Adrenal gland (tissue), 12 donors: Measurements from ENCODE around the gene KDM4D. TPM values are rescaled to one million over a fixed set of nuclear protein-coding genes. Genes with fewer than 3 reads are reported as not detected.

ENCODE experiments used
- DNase-seq, 7 donors: peaks; one replicate each; pipeline ENCODE4 v3.0.0-alpha.2; 2019 to 2020
- H3K27ac ChIP-seq, 5 donors: fragments of 200-600 bp; sonication (generic) in 4 of 5; 1 replicate in 3 of 5; 2 replicates in 2 of 5; pipeline versions ENCODE4 v1.5.1 to v1.8.0; 2016 to 2020; ENCODE audit warnings: mild to moderate bottlenecking in 1 of 5
- H3K27me3 ChIP-seq: fragments of 200-600 bp; 2 replicates; pipeline ENCODE4 v1.8.0; 2021
- H3K36me3 ChIP-seq, 2 donors: fragments of 200-600 bp; replicated peaks in 1 of 2; 1 replicate in 1 of 2; 2 replicates in 1 of 2; pipeline versions ENCODE4 v1.5.1 to v1.8.0; 2018 to 2022
- H3K4me1 ChIP-seq, 2 donors: fragments of 200-600 bp; replicated peaks in 1 of 2; 1 replicate in 1 of 2; 2 replicates in 1 of 2; pipeline versions ENCODE4 v1.5.1 to v1.8.0; 2018 to 2021
- H3K4me3 ChIP-seq, 4 donors: fragments of 200-600 bp; sonication (generic) in 3 of 4; one replicate each; pipeline ENCODE4 v1.5.1; 2016 to 2018
- H3K9me3 ChIP-seq, 3 donors: fragments of 200-600 bp; sonication (generic) in 1 of 3; replicated peaks in 1 of 3; 1 replicate in 2 of 3; 2 replicates in 1 of 3; pipeline versions ENCODE4 v1.5.1 to v1.8.0; 2016 to 2021
- POLR2A ChIP-seq, 2 donors: fragments of 450-650 bp; IDR thresholded peaks; one replicate each; pipeline ENCODE4 v1.6.1; 2017; ENCODE audit warnings: antibody characterized with exemption in 2 of 2, mild to moderate bottlenecking in 2 of 2, moderate library complexity in 1 of 2
- WGBS, 4 donors: extraction: QIAGEN DNeasy Blood & Tissue Kit in 2 of 4; methylation state at CpG; one replicate each; pipeline versions ENCODE4 v1.1.5 to v1.1.7; 2013 to 2017; 5-methylcytosine and 5-hydroxymethylcytosine counted together
- intact Hi-C, 2 donors: fragments of 100-400 bp; cut with DNase I; formaldehyde crosslinking; loops; one replicate each; pipeline versions ENCODE4 v1.14.1 to v1.15.0; 2022 to 2023
- polyA plus RNA-seq, 3 donors: library from polyadenylated mRNA; stranded (reverse); fragments of 200-250 nt in 2 of 3; fragments of 350-450 nt in 1 of 3; fragmentation: Illumina TruSeq in 1 of 3; extraction: RNeasy Lipid Tissue Mini Kit (QIAGEN cat#74804) in 1 of 3; gene quantifications; one replicate each; pipeline ENCODE4 v1.2.3, GENCODE V29; 2013 to 2014
- total RNA-seq, 9 donors: library from RNA; depleted of rRNA in 4 of 9; stranded (reverse); fragments of >200 nt in 4 of 9; fragments of 120-200 nt in 1 of 9; fragmentation: NEBNext Ultra II Directional in 1 of 9; extraction: Animal tissue kit (Norgen Biotek cat#: 25700) in 1 of 9; gene quantifications; one replicate each; pipeline versions ENCODE4 v1.1.0 to v1.2.4, GENCODE V29; 2013 to 2023
- TF ChIP-seq, protein P1 (sequence below), 6 experiments: fragments of 450-650 bp in 4 of 6; fragments of 200-600 bp in 2 of 6; sonication (generic) in 1 of 6; IDR thresholded peaks; 1 replicate in 5 of 6; 2 replicates in 1 of 6; pipeline versions ENCODE4 v1.5.1 to v1.8.0; 2016 to 2021; ENCODE audit warnings: antibody characterized with exemption in 6 of 6, mild to moderate bottlenecking in 2 of 6, moderate library complexity in 1 of 6
- donor health status: healthy with polysubstance abuse.
- donor health status: Bipolar disorder and iron deficiency.
- donor health status: DM: yes; HTN: yes; CAD: no.
- donor health status: DM: no; HTN: no; CAD: no.
- donor health status: DM: no; HTN: no; CAD: no.
- donor health status: DM: yes; HTN: yes; CAD: no.

KDM4D gene
- total and polyA plus RNA-seq, 12 donors = 0.40 to 2.4 (median 1.2) TPM

DNA sequence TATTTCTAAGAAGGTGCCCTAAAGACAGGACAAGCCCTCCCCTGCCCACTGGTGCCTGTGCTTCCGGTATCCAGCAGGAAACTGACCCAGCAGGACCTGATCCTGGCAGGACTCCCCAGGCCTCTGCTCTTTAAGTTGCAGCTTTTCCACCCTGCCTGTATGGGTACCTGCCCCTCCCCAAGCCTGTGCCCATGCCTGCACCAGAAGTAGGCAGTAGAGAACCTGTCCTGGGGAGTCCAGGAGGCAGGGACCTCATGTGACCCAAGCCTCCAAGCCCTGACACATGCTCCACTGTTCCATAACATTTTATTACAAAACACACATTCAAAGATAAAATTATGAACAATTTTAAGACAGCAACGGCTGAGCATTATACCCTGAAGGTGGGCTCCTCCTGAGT, 14.3 kb upstream of the KDM4D start:
- intact Hi-C loops = no loop called here
- Histone ChIP-seq H3K27ac (no peak overlapping the region), H3K9me3 (no peaks in the 10 kb centered on the region), H3K4me3 (no peak overlapping the region), H3K27me3 (no peaks in the 10 kb centered on the region), H3K36me3 (peaks cover 0 to 39% of the 10 kb centered on the region in 2 donors), H3K4me1 (no peaks in the 10 kb centered on the region)
- 74 to 100% (median 86%) methylated on average over 1 to 2 of the region's 2 CpGs for WGBS, 4 donors
- DNase-seq = peak in 1 of 7 donors; percentile 16
- TF ChIP-seq, protein P1, sequence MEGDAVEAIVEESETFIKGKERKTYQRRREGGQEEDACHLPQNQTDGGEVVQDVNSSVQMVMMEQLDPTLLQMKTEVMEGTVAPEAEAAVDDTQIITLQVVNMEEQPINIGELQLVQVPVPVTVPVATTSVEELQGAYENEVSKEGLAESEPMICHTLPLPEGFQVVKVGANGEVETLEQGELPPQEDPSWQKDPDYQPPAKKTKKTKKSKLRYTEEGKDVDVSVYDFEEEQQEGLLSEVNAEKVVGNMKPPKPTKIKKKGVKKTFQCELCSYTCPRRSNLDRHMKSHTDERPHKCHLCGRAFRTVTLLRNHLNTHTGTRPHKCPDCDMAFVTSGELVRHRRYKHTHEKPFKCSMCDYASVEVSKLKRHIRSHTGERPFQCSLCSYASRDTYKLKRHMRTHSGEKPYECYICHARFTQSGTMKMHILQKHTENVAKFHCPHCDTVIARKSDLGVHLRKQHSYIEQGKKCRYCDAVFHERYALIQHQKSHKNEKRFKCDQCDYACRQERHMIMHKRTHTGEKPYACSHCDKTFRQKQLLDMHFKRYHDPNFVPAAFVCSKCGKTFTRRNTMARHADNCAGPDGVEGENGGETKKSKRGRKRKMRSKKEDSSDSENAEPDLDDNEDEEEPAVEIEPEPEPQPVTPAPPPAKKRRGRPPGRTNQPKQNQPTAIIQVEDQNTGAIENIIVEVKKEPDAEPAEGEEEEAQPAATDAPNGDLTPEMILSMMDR (IDR thresholded peaks at IDR 0.05) = no peak
- TF ChIP-seq POLR2A (IDR thresholded peaks at IDR 0.05) = no peak

DNA sequence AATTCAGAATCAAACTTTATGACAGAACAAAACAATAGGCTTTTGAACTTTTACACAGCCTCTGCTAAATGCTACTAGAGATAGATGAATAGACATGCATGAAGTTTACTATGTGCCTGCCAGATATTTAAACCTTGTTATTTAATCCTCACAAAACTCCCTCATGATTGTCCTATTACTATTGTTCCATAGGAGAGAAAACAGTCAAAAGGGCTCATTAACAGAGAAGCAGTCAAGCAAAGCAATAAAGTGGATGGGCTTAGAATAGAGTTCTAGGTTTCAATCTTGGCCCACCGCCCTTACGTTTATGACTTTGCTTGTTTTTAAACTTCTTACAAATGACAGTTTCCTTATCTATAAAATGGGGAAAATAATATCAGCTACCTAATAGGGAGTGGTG, 13.0 kb upstream of the KDM4D start:
- TF ChIP-seq POLR2A (IDR thresholded peaks at IDR 0.05) = no peak
- TF ChIP-seq, protein P1 (IDR thresholded peaks at IDR 0.05) = no peak
- Histone ChIP-seq H3K4me1 (no peaks in the 10 kb centered on the region), H3K27ac (no peak overlapping the region), H3K9me3 (no peaks in the 10 kb centered on the region), H3K36me3 (peaks cover 0 to 52% of the 10 kb centered on the region in 2 donors), H3K4me3 (no peak overlapping the region), H3K27me3 (no peaks in the 10 kb centered on the region)
- DNase-seq = no peak
- 87 to 98% (median 95%) methylated on average over 2 of the region's 2 CpGs for WGBS, 4 donors
- intact Hi-C loops = loop anchor here in 1 of 2 donors (10.0 kb wide), 1 partner anchor 804 kb away; no protein-coding TSS in a partner anchor

DNA sequence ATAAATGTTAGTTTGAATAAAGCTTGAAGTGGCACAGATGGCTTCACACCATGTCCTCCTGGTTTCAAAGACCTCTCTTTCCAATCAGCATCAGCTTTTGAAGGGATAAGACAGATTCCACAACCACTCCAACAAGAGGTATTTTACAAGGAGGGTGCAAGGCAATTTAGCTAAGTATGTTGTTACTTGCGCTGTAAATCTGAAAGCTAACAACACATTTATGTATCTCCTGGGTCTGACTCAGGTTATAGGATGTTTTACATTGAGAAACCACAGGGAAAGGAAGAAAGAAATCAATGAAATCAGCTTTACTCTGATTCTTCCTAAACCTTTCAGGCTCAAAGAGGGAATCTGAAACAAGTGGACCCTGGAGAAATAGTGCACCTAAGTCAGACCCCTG, 12.3 kb upstream of the KDM4D start:
- no peaks in the 10 kb centered on the region for H3K9me3 ChIP-seq
- H3K4me3 ChIP-seq = no peak overlapping the region
- no peaks in the 10 kb centered on the region for H3K27me3 ChIP-seq
- H3K27ac ChIP-seq = no peak overlapping the region
- H3K4me1 ChIP-seq = no peaks in the 10 kb centered on the region
- 94 to 100% (median 97%) methylated on average over 1 of the region's 1 CpG for WGBS, 4 donors
- TF ChIP-seq, protein P1 (IDR thresholded peaks at IDR 0.05) = no peak
- TF ChIP-seq POLR2A (IDR thresholded peaks at IDR 0.05) = no peak
- H3K36me3 ChIP-seq = peaks cover 0 to 60% of the 10 kb centered on the region in 2 donors
- DNase-seq = no peak
- intact Hi-C loops = loop anchor here in 1 of 2 donors (10.0 kb wide), 1 partner anchor 804 kb away; no protein-coding TSS in a partner anchor

DNA sequence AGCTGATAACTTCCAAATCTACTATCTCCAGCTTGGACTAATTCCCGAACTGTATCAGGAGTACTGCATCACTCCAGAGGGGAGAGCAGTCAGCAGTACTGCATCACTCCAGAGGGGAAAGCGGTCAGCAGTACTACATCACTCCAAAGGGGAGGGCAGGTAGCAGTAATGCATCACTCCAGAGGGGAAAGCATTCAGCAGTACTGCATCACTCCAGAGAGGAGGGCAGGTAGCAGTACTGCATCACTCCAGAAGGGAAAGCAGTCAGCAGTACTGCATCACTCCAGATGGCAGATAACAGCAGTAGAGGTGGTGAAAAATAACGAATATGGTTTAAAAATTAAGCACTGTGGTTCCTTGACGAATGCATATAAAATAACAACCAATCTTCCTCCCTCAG, 8.6 kb upstream of the KDM4D start:
- 90 to 94% (median 92%) methylated on average over 4 of the region's 4 CpGs for WGBS, 4 donors
- no peaks in the 10 kb centered on the region for H3K27me3 ChIP-seq
- peaks cover 0 to 8% of the 10 kb centered on the region in 2 donors for H3K4me1 ChIP-seq
- intact Hi-C loops = loop anchor here in 1 of 2 donors (10.0 kb wide), 1 partner anchor 800 kb away; no protein-coding TSS in a partner anchor
- DNase-seq = no peak
- H3K27ac ChIP-seq = no peak overlapping the region
- H3K36me3 ChIP-seq = peaks cover 0 to 96% of the 10 kb centered on the region in 2 donors
- H3K9me3 ChIP-seq = no peaks in the 10 kb centered on the region
- no peak overlapping the region for H3K4me3 ChIP-seq
- TF ChIP-seq, protein P1 (IDR thresholded peaks at IDR 0.05) = no peak
- TF ChIP-seq POLR2A (IDR thresholded peaks at IDR 0.05) = no peak
